ENCODE data around the gene WDFY2. TPM values are rescaled to one million over a fixed set of nuclear protein-coding genes. Genes with fewer than 3 reads are reported as not detected.

The WDFY2 gene
- total and polyA plus RNA-seq, 10 of the 15 experiments (the other 5 are each of a cell fraction or from before 2014, with no cell fraction given), result 2.1 to 13.0 (median 8.1) TPM

- Histone ChIP-seq H3K27me3 (replicated peaks in 1 of 2; ENCODE audit: control insufficient read depth in 2 of 2, insufficient read depth in 2 of 2, low read length in 1 of 2) (no peaks in the 10 kb centered on the region), H3K27ac (ENCODE audit: control insufficient read depth, insufficient read depth) (no peak overlapping the region), H3K79me2 (ENCODE audit: control insufficient read depth, insufficient read depth, low read length) (no peaks in the 10 kb centered on the region), H3K4me2 (ENCODE audit: control insufficient read depth, insufficient read depth) (no peak overlapping the region), H2AFZ (ENCODE audit: control insufficient read depth, low read depth, low read length) (no peak overlapping the region), H4K20me1 (ENCODE audit: control insufficient read depth, insufficient read depth) (no peaks in the 10 kb centered on the region), H3K4me1 (ENCODE audit: control insufficient read depth, insufficient read depth, low read length) (no peaks in the 10 kb centered on the region), H3K9ac (ENCODE audit: control insufficient read depth, insufficient read depth, low read length) (no peak overlapping the region), H3K36me3 (ENCODE audit: control insufficient read depth in 2 of 2, insufficient read depth in 2 of 2, low read length in 1 of 2) (no peaks in the 10 kb centered on the region), H3K9me3 (replicated peaks; ENCODE audit: control insufficient read depth, insufficient read depth, low read length) (no peaks in the 10 kb centered on the region), H3K4me3 (no peak overlapping the region)
- intact Hi-C loops (cut with micrococcal nuclease; ENCODE audit: unreplicated experiment), result no loop called here
- SMC1A ChIA-PET (ENCODE audit: uncharacterized antibody, unreplicated experiment), result interaction anchor here (1.4 kb wide), 1 partner anchor 10 kb away, joined by 5 read pairs; no protein-coding TSS in a partner anchor
- POLR2A ChIA-PET, result interaction anchor here (1.6 kb wide), 1 partner anchor 10 kb away, joined by 5 read pairs; no protein-coding TSS in a partner anchor
- no TSS peak for BruUV-seq (replicated peaks)
- ATAC-seq (no peak), FAIRE-seq (no peak), DNase-seq (ENCODE audit: low read depth, low spot score) (no peak)
- CTCF ChIA-PET, result no interaction called here
- RAD21 ChIA-PET (ENCODE audit: unreplicated experiment), result no interaction called here
- in situ Hi-C loops (cut with MboI), result no loop called here
- 83% methylated on average over 6 of the region's 6 CpGs for WGBS (ENCODE audit: insufficient coverage, insufficient replicate concordance, low lambda C conversion rate, missing lambda C conversion rate)
- TF ChIP-seq KDM1A (IDR thresholded peaks at IDR 0.05; ENCODE audit: borderline replicate concordance) (no peak), NBN (IDR thresholded peaks at IDR 0.05) (no peak), RELA (IDR thresholded peaks at IDR 0.05; ENCODE audit: borderline replicate concordance, partially characterized antibody) (no peak), HDGF (IDR thresholded peaks at IDR 0.05) (no peak), YY1 (IDR thresholded peaks at IDR 0.05; ENCODE audit: low read depth, low read length) (no peak), SMARCA5 (IDR thresholded peaks at IDR 0.05) (no peak)
- TF ChIP-seq, protein P1, sequence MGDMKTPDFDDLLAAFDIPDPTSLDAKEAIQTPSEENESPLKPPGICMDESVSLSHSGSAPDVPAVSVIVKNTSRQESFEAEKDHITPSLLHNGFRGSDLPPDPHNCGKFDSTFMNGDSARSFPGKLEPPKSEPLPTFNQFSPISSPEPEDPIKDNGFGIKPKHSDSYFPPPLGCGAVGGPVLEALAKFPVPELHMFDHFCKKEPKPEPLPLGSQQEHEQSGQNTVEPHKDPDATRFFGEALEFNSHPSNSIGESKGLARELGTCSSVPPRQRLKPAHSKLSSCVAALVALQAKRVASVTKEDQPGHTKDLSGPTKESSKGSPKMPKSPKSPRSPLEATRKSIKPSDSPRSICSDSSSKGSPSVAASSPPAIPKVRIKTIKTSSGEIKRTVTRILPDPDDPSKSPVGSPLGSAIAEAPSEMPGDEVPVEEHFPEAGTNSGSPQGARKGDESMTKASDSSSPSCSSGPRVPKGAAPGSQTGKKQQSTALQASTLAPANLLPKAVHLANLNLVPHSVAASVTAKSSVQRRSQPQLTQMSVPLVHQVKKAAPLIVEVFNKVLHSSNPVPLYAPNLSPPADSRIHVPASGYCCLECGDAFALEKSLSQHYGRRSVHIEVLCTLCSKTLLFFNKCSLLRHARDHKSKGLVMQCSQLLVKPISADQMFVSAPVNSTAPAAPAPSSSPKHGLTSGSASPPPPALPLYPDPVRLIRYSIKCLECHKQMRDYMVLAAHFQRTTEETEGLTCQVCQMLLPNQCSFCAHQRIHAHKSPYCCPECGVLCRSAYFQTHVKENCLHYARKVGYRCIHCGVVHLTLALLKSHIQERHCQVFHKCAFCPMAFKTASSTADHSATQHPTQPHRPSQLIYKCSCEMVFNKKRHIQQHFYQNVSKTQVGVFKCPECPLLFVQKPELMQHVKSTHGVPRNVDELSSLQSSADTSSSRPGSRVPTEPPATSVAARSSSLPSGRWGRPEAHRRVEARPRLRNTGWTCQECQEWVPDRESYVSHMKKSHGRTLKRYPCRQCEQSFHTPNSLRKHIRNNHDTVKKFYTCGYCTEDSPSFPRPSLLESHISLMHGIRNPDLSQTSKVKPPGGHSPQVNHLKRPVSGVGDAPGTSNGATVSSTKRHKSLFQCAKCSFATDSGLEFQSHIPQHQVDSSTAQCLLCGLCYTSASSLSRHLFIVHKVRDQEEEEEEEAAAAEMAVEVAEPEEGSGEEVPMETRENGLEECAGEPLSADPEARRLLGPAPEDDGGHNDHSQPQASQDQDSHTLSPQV (IDR thresholded peaks at IDR 0.05), result no peak
- TF ChIP-seq, protein P2, sequence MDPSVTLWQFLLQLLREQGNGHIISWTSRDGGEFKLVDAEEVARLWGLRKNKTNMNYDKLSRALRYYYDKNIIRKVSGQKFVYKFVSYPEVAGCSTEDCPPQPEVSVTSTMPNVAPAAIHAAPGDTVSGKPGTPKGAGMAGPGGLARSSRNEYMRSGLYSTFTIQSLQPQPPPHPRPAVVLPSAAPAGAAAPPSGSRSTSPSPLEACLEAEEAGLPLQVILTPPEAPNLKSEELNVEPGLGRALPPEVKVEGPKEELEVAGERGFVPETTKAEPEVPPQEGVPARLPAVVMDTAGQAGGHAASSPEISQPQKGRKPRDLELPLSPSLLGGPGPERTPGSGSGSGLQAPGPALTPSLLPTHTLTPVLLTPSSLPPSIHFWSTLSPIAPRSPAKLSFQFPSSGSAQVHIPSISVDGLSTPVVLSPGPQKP (IDR thresholded peaks at IDR 0.05; ENCODE audit: low read depth, low read length), result no peak
These were observed 42.4 kb upstream of the WDFY2 start for GRCh38 chr13:51541809-51542258.

Data from GM12878 (cell line).